Measurements from ENCODE around the gene LIN37.

- TF ChIP-seq CTCF (IDR thresholded peaks at IDR 0.05) (no peak), POLR2A (IDR thresholded peaks at IDR 0.05) (no peak)
Observed at GRCh38 chr19:35710784-35711723, 37.3 kb upstream of the LIN37 start.

Data from testis (tissue), 2 donors.